Esophagus squamous epithelium (tissue), 4 donors: ENCODE results near the gene STARD9.

Source experiments
- CTCF ChIP-seq, 6 experiments: fragments of 450-650 bp in 4 of 6; fragments of 200-600 bp in 2 of 6; sonication (generic) in 2 of 6; IDR thresholded peaks; one replicate each; pipeline ENCODE4 v1.5.1; 2016 to 2019; ENCODE audit warnings: antibody characterized with exemption in 6 of 6, mild to moderate bottlenecking in 4 of 6, moderate library complexity in 4 of 6
- POLR2A ChIP-seq, 4 donors: fragments of 450-650 bp; IDR thresholded peaks; one replicate each; pipeline ENCODE4 v1.6.1; 2017; ENCODE audit warnings: antibody characterized with exemption in 4 of 4, mild to moderate bottlenecking in 4 of 4, moderate library complexity in 3 of 4

GRCh38 chr15:42750306-42750705, 174.9 kb downstream of the STARD9 start:
- TF ChIP-seq CTCF (IDR thresholded peaks at IDR 0.05) (no peak), POLR2A (IDR thresholded peaks at IDR 0.05) (no peak)
